A673 (cell line): Measurements from ENCODE around the gene CD300A. TPM values are rescaled to one million over a fixed set of nuclear protein-coding genes. Genes with fewer than 3 reads are reported as not detected.

Experiments
- BruUV-seq: library from RNA; stranded (reverse); fragments of 400-500 nt; replicated peaks from 2 replicates; lab custom pipeline; 2021; lab: Mats Ljungman, UMichigan
- CTCF ChIA-PET: fragments of 300-600 bp; sonication (Branson Sonifier 250); formaldehyde crosslinking; loops from one replicate; lab custom pipeline; 2022; ENCODE audit warnings: antibody characterized with exemption; lab: Charles Lee
- POLR2A ChIA-PET: fragments of 300-600 bp; sonication (Branson Sonifier 250); formaldehyde crosslinking; loops from one replicate; lab custom pipeline; 2022; ENCODE audit warnings: antibody characterized with exemption; ENCODE audit not compliant: low non-redundant PET; lab: Charles Lee
- DNase-seq: peaks from one replicate; pipeline ENCODE4 v3.0.0-alpha.2; 2015; ENCODE audit warnings: low spot score
- H3K27ac ChIP-seq: fragments of 200-600 bp; sonication (generic); 2 replicates; pipeline ENCODE4 v1.5.1; 2016; ENCODE audit warnings: mixed run types, low read depth, mild to moderate bottlenecking, mixed read lengths, antibody characterized with exemption, low read length; ENCODE audit not compliant: poor library complexity, severe bottlenecking
- H3K27me3 ChIP-seq: fragments of 200-600 bp; sonication (generic); replicated peaks from 2 replicates; pipeline ENCODE4 v1.6.1; 2017; ENCODE audit warnings: mixed run types, low read depth, mild to moderate bottlenecking, mixed read lengths, antibody characterized with exemption, low read length; ENCODE audit not compliant: insufficient read depth, poor library complexity
- H3K36me3 ChIP-seq: fragments of 200-600 bp; sonication (generic); 2 replicates; pipeline ENCODE4 v1.6.1; 2016; ENCODE audit warnings: mixed run types, mild to moderate bottlenecking, mixed read lengths, antibody characterized with exemption, low read length; ENCODE audit not compliant: insufficient read depth, poor library complexity, severe bottlenecking
- H3K4me1 ChIP-seq: fragments of 200-600 bp; sonication (generic); 2 replicates; pipeline ENCODE4 v1.6.1; 2017; ENCODE audit warnings: mixed run types, mild to moderate bottlenecking, mixed read lengths, antibody characterized with exemption, low read length; ENCODE audit not compliant: insufficient read depth, poor library complexity, severe bottlenecking
- H3K4me3 ChIP-seq: fragments of 200-600 bp; sonication (generic); 2 replicates; pipeline ENCODE4 v1.5.1; 2016; ENCODE audit warnings: low read depth, mixed run types, mild to moderate bottlenecking, mixed read lengths, low read length; ENCODE audit not compliant: poor library complexity, severe bottlenecking
- H3K9me3 ChIP-seq: fragments of 200-600 bp; sonication (generic); 2 replicates; pipeline ENCODE4 v1.6.1; 2016; ENCODE audit warnings: mixed run types, low read depth, mild to moderate bottlenecking, mixed read lengths, antibody characterized with exemption, low read length; ENCODE audit not compliant: poor library complexity, severe bottlenecking
- CTCF ChIP-seq: fragments of 300-800, 200-600 bp; sonication (generic); conservative IDR thresholded peaks from 2 replicates; pipeline ENCODE4 v1.5.1; 2017; ENCODE audit warnings: low read depth, mild to moderate bottlenecking, antibody characterized with exemption, low read length, moderate library complexity, mixed read lengths
- EZH2 ChIP-seq: fragments of 200-600 bp; sonication (generic); IDR thresholded peaks from 2 replicates; pipeline ENCODE4 v1.6.1; 2017; ENCODE audit warnings: borderline replicate concordance, low read depth, mild to moderate bottlenecking, mixed read lengths, antibody characterized with exemption, low read length; ENCODE audit not compliant: poor library complexity, severe bottlenecking
- intact Hi-C: fragments of 100-400 bp; cut with micrococcal nuclease; formaldehyde crosslinking; loops from one replicate; pipeline ENCODE4 v1.10.0; 2022; ENCODE audit not compliant: unreplicated experiment
- total RNA-seq: library from RNA; stranded (reverse); gene quantifications from 2 replicates; pipeline ENCODE4 v1.2.3, GENCODE V29; 2021

Gene CD300A
- total RNA-seq, 1 experiment from 2014 or later = not detected

DNA sequence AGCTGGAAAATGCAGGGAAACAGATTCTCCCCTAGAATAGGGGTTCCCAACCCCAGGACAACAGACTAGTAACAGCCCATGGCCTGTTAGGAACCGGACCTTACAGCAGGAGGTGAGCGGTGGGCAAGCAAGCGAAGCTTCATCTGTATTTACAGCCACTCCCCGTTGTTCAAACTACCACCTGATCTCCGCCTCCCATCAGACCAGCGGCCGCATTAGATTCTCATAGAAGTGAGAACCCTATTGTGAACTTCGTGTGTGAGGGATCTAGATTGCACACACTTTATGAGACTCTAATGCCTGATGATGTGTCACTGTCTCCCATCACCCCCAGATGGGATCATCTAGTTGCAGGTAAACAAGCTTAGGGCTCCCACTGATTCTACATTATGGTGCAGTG, 61.3 kb downstream of the CD300A start:
- POLR2A ChIA-PET = interaction anchor here (0.6 kb wide), 1 partner anchor 43 kb away, joined by 3 read pairs; no protein-coding TSS in a partner anchor

GRCh38 chr17:74528491-74529199, 62.2 kb downstream of the CD300A start:
- no peak for DNase-seq
- CTCF ChIA-PET = no interaction called here
- Histone ChIP-seq H3K27me3 (peaks cover 24% of the 10 kb centered on the region), H3K27ac (no peak overlapping the region), H3K36me3 (no peaks in the 10 kb centered on the region), H3K4me3 (no peak overlapping the region), H3K9me3 (no peaks in the 10 kb centered on the region), H3K4me1 (no peaks in the 10 kb centered on the region)
- BruUV-seq = no TSS peak
- TF ChIP-seq EZH2 (no peak), CTCF (no peak)
- intact Hi-C loops = no loop called here
- POLR2A ChIA-PET = interaction anchor here (0.6 kb wide), 1 partner anchor 44 kb away, joined by 3 read pairs; no protein-coding TSS in a partner anchor

More for the DNA sequence above, 61.3 kb downstream of the CD300A start:
- intact Hi-C loops = no loop called here
- DNase-seq = no peak
- no peak overlapping the region for H3K27ac ChIP-seq
- no peak for TF ChIP-seq CTCF
- TF ChIP-seq EZH2 = no peak
- peaks cover 32% of the 10 kb centered on the region for H3K27me3 ChIP-seq
- H3K4me1 ChIP-seq = no peaks in the 10 kb centered on the region
- CTCF ChIA-PET = no interaction called here
- no peak overlapping the region for H3K4me3 ChIP-seq
- H3K36me3 ChIP-seq = no peaks in the 10 kb centered on the region
- BruUV-seq = no TSS peak
- H3K9me3 ChIP-seq = no peaks in the 10 kb centered on the region

DNA sequence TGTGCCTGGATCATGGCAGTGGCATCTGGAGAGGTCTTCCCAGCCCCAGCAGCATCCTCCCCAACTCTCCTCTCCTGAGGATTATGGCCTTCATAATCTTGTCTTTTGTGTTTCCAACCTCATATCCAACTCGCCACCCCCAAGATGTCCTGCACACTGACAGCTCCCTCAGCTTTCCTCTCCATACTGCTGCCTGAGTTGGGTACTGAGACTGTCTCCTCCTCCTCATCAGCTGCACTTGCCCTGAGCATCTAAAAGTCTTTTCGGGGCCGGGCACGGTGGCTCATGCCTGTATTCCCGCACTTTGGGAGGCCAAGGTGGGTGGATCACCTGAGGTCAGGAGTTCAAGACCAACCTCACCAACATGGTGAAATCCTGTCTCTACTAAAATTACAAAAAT, 62.8 kb downstream of the CD300A start:
- POLR2A ChIA-PET = no interaction called here
- Histone ChIP-seq H3K27ac (no peak overlapping the region), H3K4me3 (no peak overlapping the region), H3K4me1 (no peaks in the 10 kb centered on the region), H3K36me3 (no peaks in the 10 kb centered on the region), H3K9me3 (no peaks in the 10 kb centered on the region), H3K27me3 (peaks cover 18% of the 10 kb centered on the region)
- CTCF ChIA-PET = no interaction called here
- DNase-seq = no peak
- no TSS peak for BruUV-seq
- TF ChIP-seq EZH2 (no peak), CTCF (no peak)
- intact Hi-C loops = no loop called here
